GM19351 (cell line): Measurements from ENCODE around the gene IRF2.

ENCODE experiments used
- ATAC-seq: cut with Tn5 transposase; IDR thresholded peaks from one replicate; pipeline ENCODE4 v1.9.1; 2021; ENCODE audit warnings: mild to moderate bottlenecking, moderate library complexity; ENCODE audit not compliant: unreplicated experiment

The IRF2 gene

GRCh38 chr4:184410748-184411147, 63.6 kb downstream of the IRF2 start:
- no peak for ATAC-seq

- peak; percentile 57 for ATAC-seq
Measured at GRCh38 chr4:184409911-184410692, 64.2 kb downstream of the IRF2 start.

GRCh38 chr4:184409502-184409901, 64.8 kb downstream of the IRF2 start:
- ATAC-seq, result no peak

- ATAC-seq, result no peak
Measured at GRCh38 chr4:184408684-184409081, 65.7 kb downstream of the IRF2 start.

GRCh38 chr4:184408021-184408683, 66.2 kb downstream of the IRF2 start:
- no peak for ATAC-seq

GRCh38 chr4:184406958-184407391, 67.4 kb downstream of the IRF2 start:
- ATAC-seq, result no peak

- no peak for ATAC-seq
Measured at GRCh38 chr4:184404047-184404446, 70.3 kb downstream of the IRF2 start.

GRCh38 chr4:184403384-184403781, 71.0 kb downstream of the IRF2 start:
- ATAC-seq, result no peak

GRCh38 chr4:184402740-184403383, 71.5 kb downstream of the IRF2 start:
- no peak for ATAC-seq

GRCh38 chr4:184402239-184402638, 72.1 kb downstream of the IRF2 start:
- no peak for ATAC-seq

GRCh38 chr4:184401397-184402171, 72.8 kb downstream of the IRF2 start:
- no peak for ATAC-seq

- ATAC-seq, result no peak
Measured at GRCh38 chr4:184400891-184401290, 73.5 kb downstream of the IRF2 start.

- ATAC-seq, result no peak
Measured at GRCh38 chr4:184400375-184400870, 73.9 kb downstream of the IRF2 start.

GRCh38 chr4:184399512-184399908, 74.8 kb downstream of the IRF2 start:
- no peak for ATAC-seq

GRCh38 chr4:184398741-184399511, 75.4 kb downstream of the IRF2 start:
- ATAC-seq, result no peak

- no peak for ATAC-seq
Measured at GRCh38 chr4:184397516-184398163, 76.7 kb downstream of the IRF2 start.

GRCh38 chr4:184396570-184397515, 77.5 kb downstream of the IRF2 start:
- no peak for ATAC-seq

GRCh38 chr4:184395971-184396391, 78.4 kb downstream of the IRF2 start:
- ATAC-seq, result peak; percentile 76
